IMR-90 (cell line): ENCODE data around the gene PAX2.

Source experiments
- BHLHE40 ChIP-seq: fragments of 150-350 bp; IDR thresholded peaks from 2 replicates; pipeline ENCODE4 v1.6.1; 2016; ENCODE audit warnings: mild to moderate bottlenecking, low read depth, low read length
- CEBPB ChIP-seq: IDR thresholded peaks from 2 replicates; pipeline ENCODE4 v1.6.1; 2012; ENCODE audit warnings: low read depth, low read length, improper control_type of control experiment
- FOS ChIP-seq: fragments of 150-350 bp; IDR thresholded peaks from 2 replicates; pipeline ENCODE4 v1.6.1; 2016; ENCODE audit warnings: low read depth, low read length
- MAFK ChIP-seq: IDR thresholded peaks from 2 replicates; pipeline ENCODE4 v1.6.1; 2012; ENCODE audit warnings: low read depth, low read length, improper control_type of control experiment
- MAZ ChIP-seq: IDR thresholded peaks from 2 replicates; pipeline ENCODE4 v1.6.1; 2012; ENCODE audit warnings: low read depth, mild to moderate bottlenecking, low read length, improper control_type of control experiment, moderate library complexity, borderline replicate concordance
- MXI1 ChIP-seq: IDR thresholded peaks from 2 replicates; pipeline ENCODE4 v1.6.1; 2012; ENCODE audit warnings: low read depth, mild to moderate bottlenecking, low read length, moderate library complexity, borderline replicate concordance
- POLR2A ChIP-seq: IDR thresholded peaks from 2 replicates; pipeline ENCODE4 v1.6.1; 2012; ENCODE audit warnings: mild to moderate bottlenecking, low read depth, low read length
- RAD21 ChIP-seq: IDR thresholded peaks from 2 replicates; pipeline ENCODE4 v1.6.1; 2012; ENCODE audit warnings: low read length, improper control_type of control experiment
- RCOR1 ChIP-seq: IDR thresholded peaks from 2 replicates; pipeline ENCODE4 v1.6.1; 2012; ENCODE audit warnings: mild to moderate bottlenecking, low read length, improper control_type of control experiment; ENCODE audit not compliant: insufficient replicate concordance
- TF ChIP-seq, protein P1 (sequence below): conservative IDR thresholded peaks from 2 replicates; pipeline ENCODE4 v1.5.1; 2012; ENCODE audit warnings: mild to moderate bottlenecking, low read depth, low read length, improper control_type of control experiment
- TF ChIP-seq, protein P2 (sequence below): fragments of 150-350 bp; IDR thresholded peaks from 2 replicates; pipeline ENCODE4 v1.6.1; 2017; ENCODE audit warnings: mild to moderate bottlenecking, antibody characterized with exemption, low read length, low read depth
- TF ChIP-seq, protein P3 (sequence below): fragments of 150-350 bp; IDR thresholded peaks from 2 replicates; pipeline ENCODE4 v1.6.1; 2016; ENCODE audit warnings: low read depth, mild to moderate bottlenecking, low read length, moderate library complexity, borderline replicate concordance

DNA sequence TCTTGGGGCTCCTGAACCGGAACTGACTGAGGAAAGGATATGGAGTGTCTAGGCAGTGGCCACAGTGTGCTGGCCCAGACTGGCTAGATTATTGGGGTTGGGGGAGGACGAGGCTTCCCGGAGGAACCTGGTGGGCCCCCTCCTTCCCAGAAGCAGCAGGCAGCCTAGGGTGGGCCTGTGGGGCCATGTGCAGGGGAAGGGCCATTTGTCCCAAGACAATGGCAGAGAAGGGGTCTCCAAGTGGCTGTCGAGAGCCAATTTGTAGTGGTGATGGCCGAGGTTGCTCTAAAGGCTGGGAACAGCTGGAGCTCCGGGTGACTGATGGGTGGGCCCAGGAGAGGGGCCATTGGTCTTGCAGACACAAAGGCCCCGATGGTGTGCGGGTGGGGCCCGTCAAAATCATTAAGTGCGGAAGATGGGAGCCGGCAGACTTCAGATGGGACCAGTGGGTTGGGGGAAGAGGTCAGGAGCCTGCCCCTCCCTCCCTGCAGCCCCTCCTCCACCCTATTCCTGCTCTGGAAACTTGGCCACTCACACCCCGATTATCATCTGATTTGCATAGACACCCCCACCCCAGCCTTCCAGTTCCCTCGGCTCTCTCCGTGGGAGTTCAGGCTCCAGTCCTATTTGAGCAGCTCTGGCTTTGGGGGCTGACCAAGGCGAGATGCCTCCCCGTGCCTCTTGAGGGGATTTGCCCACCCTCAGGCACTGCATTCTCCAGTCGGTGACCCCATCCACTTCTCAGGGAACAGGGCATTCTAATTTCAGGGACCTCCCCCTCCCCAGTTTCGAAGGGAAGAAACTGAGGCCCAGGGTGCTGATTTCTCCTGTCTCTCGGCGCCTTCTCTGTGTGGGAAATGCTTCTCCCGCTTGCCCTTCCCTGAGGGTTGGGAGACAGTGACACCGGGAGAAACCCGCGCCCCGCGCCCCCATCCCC lies 36.0 kb upstream of the PAX2 start:
- TF ChIP-seq, protein P1, sequence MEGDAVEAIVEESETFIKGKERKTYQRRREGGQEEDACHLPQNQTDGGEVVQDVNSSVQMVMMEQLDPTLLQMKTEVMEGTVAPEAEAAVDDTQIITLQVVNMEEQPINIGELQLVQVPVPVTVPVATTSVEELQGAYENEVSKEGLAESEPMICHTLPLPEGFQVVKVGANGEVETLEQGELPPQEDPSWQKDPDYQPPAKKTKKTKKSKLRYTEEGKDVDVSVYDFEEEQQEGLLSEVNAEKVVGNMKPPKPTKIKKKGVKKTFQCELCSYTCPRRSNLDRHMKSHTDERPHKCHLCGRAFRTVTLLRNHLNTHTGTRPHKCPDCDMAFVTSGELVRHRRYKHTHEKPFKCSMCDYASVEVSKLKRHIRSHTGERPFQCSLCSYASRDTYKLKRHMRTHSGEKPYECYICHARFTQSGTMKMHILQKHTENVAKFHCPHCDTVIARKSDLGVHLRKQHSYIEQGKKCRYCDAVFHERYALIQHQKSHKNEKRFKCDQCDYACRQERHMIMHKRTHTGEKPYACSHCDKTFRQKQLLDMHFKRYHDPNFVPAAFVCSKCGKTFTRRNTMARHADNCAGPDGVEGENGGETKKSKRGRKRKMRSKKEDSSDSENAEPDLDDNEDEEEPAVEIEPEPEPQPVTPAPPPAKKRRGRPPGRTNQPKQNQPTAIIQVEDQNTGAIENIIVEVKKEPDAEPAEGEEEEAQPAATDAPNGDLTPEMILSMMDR = no peak
- TF ChIP-seq CEBPB = no peak
- no peak for TF ChIP-seq RAD21
- no peak for TF ChIP-seq MXI1
- TF ChIP-seq, protein P2, sequence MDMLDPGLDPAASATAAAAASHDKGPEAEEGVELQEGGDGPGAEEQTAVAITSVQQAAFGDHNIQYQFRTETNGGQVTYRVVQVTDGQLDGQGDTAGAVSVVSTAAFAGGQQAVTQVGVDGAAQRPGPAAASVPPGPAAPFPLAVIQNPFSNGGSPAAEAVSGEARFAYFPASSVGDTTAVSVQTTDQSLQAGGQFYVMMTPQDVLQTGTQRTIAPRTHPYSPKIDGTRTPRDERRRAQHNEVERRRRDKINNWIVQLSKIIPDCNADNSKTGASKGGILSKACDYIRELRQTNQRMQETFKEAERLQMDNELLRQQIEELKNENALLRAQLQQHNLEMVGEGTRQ = no peak
- TF ChIP-seq POLR2A = no peak
- TF ChIP-seq MAZ = no peak
- TF ChIP-seq MAFK = no peak
- no peak for TF ChIP-seq BHLHE40
- TF ChIP-seq RCOR1 = no peak
- no peak for TF ChIP-seq FOS
- TF ChIP-seq, protein P3, sequence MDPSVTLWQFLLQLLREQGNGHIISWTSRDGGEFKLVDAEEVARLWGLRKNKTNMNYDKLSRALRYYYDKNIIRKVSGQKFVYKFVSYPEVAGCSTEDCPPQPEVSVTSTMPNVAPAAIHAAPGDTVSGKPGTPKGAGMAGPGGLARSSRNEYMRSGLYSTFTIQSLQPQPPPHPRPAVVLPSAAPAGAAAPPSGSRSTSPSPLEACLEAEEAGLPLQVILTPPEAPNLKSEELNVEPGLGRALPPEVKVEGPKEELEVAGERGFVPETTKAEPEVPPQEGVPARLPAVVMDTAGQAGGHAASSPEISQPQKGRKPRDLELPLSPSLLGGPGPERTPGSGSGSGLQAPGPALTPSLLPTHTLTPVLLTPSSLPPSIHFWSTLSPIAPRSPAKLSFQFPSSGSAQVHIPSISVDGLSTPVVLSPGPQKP = no peak
